Breast epithelium (tissue), 3 donors: ENCODE results near the gene XK.

Experiments
- POLR2A ChIP-seq: fragments of 450-650 bp; IDR thresholded peaks from one replicate; pipeline ENCODE4 v1.6.1; 2016; ENCODE audit warnings: antibody characterized with exemption, mild to moderate bottlenecking, moderate library complexity
- POLR2AphosphoS5 ChIP-seq, 3 donors: sonication (generic); formaldehyde crosslinking; IDR thresholded peaks; one replicate each; pipeline ENCODE4 v1.6.1; 2017; ENCODE audit warnings: antibody characterized with exemption in 3 of 3
- TF ChIP-seq, protein P1 (sequence below), 3 donors: fragments of 450-650 bp; IDR thresholded peaks; one replicate each; pipeline ENCODE4 v1.5.1; 2016 to 2017; ENCODE audit warnings: antibody characterized with exemption in 3 of 3, mild to moderate bottlenecking in 3 of 3, moderate library complexity in 3 of 3

DNA sequence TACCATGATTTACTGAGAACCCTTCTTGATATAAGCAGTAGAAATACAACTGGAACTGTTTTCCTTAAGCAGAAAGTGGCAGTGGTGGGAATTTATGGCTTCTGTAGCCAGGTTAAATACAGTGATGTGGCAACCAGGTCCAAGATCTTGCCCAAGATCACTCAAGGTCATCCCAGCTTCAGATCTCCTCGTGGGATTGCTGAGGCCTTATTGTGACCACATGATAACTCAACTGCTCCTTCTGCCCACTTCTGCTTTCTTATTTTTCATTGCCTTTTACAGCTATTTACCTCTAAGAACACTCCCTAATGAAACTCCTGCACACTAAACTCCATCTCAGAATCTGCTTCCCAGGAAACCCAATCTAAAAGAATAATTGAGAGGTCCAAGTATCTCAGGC is 81.8 kb downstream of the XK start:
- TF ChIP-seq POLR2AphosphoS5 (IDR thresholded peaks at IDR 0.05) (no peak), POLR2A (no peak)
- TF ChIP-seq, protein P1, sequence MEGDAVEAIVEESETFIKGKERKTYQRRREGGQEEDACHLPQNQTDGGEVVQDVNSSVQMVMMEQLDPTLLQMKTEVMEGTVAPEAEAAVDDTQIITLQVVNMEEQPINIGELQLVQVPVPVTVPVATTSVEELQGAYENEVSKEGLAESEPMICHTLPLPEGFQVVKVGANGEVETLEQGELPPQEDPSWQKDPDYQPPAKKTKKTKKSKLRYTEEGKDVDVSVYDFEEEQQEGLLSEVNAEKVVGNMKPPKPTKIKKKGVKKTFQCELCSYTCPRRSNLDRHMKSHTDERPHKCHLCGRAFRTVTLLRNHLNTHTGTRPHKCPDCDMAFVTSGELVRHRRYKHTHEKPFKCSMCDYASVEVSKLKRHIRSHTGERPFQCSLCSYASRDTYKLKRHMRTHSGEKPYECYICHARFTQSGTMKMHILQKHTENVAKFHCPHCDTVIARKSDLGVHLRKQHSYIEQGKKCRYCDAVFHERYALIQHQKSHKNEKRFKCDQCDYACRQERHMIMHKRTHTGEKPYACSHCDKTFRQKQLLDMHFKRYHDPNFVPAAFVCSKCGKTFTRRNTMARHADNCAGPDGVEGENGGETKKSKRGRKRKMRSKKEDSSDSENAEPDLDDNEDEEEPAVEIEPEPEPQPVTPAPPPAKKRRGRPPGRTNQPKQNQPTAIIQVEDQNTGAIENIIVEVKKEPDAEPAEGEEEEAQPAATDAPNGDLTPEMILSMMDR (IDR thresholded peaks at IDR 0.05) = no peak
